Central memory CD8-positive, alpha-beta T cell (primary cell): ENCODE measurements around the gene ITFG1.
"Not testable (repeated sequence)": the region's sequence is repeated elsewhere in the genome, so short reads cannot be mapped to it uniquely, and the experiment has no call there.

Source experiments
- ATAC-seq: fragments of 150-1000 bp; cut with Tn5 transposase; replicated peaks from 2 replicates; pipeline ENCODE4 v1.10.0; 2022; ENCODE audit warnings: mild to moderate bottlenecking, moderate FRiP score, moderate number of reproducible peaks; ENCODE audit not compliant: poor library complexity, severe bottlenecking; ENCODE audit errors: extremely low read depth
- DNase-seq, 2 donors: peaks; one replicate each; pipeline ENCODE4 v3.0.0; 2021; ENCODE audit warnings: low spot score in 2 of 2
- H3K27ac Mint-ChIP-seq: one replicate; pipeline ENCODE4 v1.8.0; 2022; ENCODE audit warnings: low read depth, mild to moderate bottlenecking, moderate library complexity, mixed read lengths
- H3K27me3 Mint-ChIP-seq: one replicate; pipeline ENCODE4 v1.8.0; 2022; ENCODE audit warnings: mixed read lengths
- H3K36me3 Mint-ChIP-seq: one replicate; pipeline ENCODE4 v1.8.0; 2022; ENCODE audit warnings: mild to moderate bottlenecking, moderate library complexity, mixed read lengths; ENCODE audit not compliant: insufficient read depth
- H3K4me1 Mint-ChIP-seq: one replicate; pipeline ENCODE4 v1.8.0; 2022; ENCODE audit warnings: mixed read lengths
- H3K4me3 Mint-ChIP-seq: one replicate; pipeline ENCODE4 v1.8.0; 2022; ENCODE audit warnings: mild to moderate bottlenecking, moderate library complexity, mixed read lengths
- H3K9me3 Mint-ChIP-seq: one replicate; pipeline ENCODE4 v1.8.0; 2022; ENCODE audit warnings: mixed read lengths

ITFG1 gene

GRCh38 chr16:47175152-47175551, 285.7 kb downstream of the ITFG1 start:
- no peak for ATAC-seq
- no peak for DNase-seq
- H3K4me3 Mint-ChIP-seq = no peak overlapping the region
- no peak overlapping the region for H3K27ac Mint-ChIP-seq
- no peaks in the 10 kb centered on the region for H3K4me1 Mint-ChIP-seq
- H3K27me3 Mint-ChIP-seq = no peaks in the 10 kb centered on the region
- H3K36me3 Mint-ChIP-seq = peaks cover 3% of the 10 kb centered on the region
- no peaks in the 10 kb centered on the region for H3K9me3 Mint-ChIP-seq

DNA sequence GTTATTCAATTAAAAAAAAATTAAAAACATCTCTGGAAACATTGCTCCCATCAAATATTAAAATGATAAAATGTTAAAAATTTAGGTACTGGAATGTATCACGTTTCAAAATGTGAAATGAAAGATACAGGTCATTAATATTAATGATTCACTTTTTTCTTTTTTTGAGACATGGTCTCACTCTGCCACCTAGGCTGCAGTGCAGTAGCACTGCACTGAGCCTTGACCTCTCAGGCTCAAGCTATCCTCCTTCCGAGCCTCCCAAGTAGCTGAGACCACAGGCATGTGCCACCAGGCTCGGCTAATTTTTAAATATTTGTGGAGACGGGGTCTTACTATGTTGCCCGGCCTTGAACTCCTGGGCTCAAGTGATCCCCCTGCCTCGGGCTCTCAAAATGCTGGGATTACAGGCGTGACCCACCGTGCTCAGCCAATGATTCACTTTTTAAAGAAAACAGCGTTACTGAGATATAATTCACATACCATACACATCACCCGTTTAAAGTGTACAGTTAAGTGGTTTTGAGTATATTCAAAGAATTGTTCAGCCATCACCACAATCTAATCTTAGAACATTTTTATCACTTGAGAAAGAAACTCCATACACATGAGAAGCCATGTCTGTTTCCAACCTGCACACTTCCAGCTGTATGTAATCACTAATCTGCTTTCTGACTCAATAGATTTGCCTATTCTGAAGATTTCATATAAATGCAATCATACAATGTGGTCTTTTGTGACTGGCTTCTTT, 298.0 kb downstream of the ITFG1 start:
- no peaks in the 10 kb centered on the region for H3K9me3 Mint-ChIP-seq
- H3K4me1 Mint-ChIP-seq = no peaks in the 10 kb centered on the region
- H3K36me3 Mint-ChIP-seq = peaks cover 4% of the 10 kb centered on the region
- no peak overlapping the region for H3K27ac Mint-ChIP-seq
- no peak for DNase-seq
- H3K27me3 Mint-ChIP-seq = no peaks in the 10 kb centered on the region
- H3K4me3 Mint-ChIP-seq = no peak overlapping the region
- ATAC-seq = no peak

GRCh38 chr16:47161464-47161863, 299.4 kb downstream of the ITFG1 start:
- Mint-ChIP-seq H3K9me3 (no peaks in the 10 kb centered on the region), H3K36me3 (peaks cover 4% of the 10 kb centered on the region), H3K27ac (no peak overlapping the region), H3K27me3 (no peaks in the 10 kb centered on the region), H3K4me3 (no peak overlapping the region), H3K4me1 (no peaks in the 10 kb centered on the region)
- ATAC-seq = no peak
- no peak for DNase-seq

DNA sequence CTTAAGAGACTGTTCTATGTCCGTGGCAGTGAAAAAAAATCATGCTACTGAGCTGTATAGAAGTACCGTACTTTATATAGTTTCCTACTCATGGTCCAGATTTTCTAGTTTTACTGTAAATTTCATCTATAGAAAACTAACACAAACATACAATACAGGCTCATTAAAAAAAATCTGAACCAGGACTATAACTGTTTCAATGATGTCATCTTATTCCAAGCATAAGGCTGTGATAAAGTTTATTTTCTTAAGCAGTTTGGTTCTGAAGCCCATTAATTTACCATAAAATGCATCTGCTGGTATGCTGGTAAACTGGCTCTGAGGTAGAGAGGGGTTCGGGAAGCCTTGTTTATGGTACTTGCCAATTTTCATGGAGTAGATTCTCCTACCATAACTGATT, 300.4 kb downstream of the ITFG1 start:
- DNase-seq (no peak), ATAC-seq (no peak)
- Mint-ChIP-seq H3K4me3 (no peak overlapping the region), H3K27me3 (no peaks in the 10 kb centered on the region), H3K36me3 (peaks cover 6% of the 10 kb centered on the region), H3K9me3 (no peaks in the 10 kb centered on the region), H3K4me1 (no peaks in the 10 kb centered on the region), H3K27ac (no peak overlapping the region)

- Mint-ChIP-seq H3K9me3 (no peaks in the 10 kb centered on the region), H3K27me3 (no peaks in the 10 kb centered on the region), H3K4me3 (no peak overlapping the region), H3K36me3 (peaks cover 6% of the 10 kb centered on the region), H3K27ac (no peak overlapping the region), H3K4me1 (no peaks in the 10 kb centered on the region)
- DNase-seq (no peak), ATAC-seq (no peak)
Measured at GRCh38 chr16:47158992-47159391, 301.9 kb downstream of the ITFG1 start.

DNA sequence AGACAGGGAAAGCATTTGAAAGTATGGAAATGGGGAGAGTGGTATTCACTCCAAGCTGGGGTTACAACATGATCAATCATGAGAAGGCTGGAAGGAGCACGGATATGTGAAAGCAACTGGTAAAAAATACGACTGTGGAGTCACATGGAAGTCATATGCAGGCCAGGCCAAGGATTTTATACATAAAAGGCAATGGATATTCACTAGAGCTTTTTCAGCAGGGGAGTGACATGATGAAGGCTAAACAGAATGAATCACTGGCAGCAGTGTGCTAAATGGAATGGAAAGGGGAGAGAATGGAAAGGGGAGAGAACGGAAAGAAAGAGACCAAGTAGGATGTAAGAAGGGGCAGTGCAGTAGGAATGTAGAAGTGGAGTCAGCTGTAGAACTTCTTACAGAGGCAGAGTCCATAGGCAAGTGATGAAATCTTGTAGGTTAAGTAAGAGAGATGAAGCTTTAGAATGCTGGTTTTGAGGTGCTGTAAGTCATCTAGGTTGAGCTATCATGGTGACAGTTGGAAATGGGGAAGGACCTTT, 304.1 kb downstream of the ITFG1 start:
- H3K36me3 Mint-ChIP-seq = peaks cover 6% of the 10 kb centered on the region
- H3K4me3 Mint-ChIP-seq = no peak overlapping the region
- ATAC-seq (no peak), DNase-seq (no peak)
- no peak overlapping the region for H3K27ac Mint-ChIP-seq
- H3K27me3 Mint-ChIP-seq = no peaks in the 10 kb centered on the region
- H3K4me1 Mint-ChIP-seq = no peaks in the 10 kb centered on the region
- H3K9me3 Mint-ChIP-seq = peaks cover 5% of the 10 kb centered on the region

DNA sequence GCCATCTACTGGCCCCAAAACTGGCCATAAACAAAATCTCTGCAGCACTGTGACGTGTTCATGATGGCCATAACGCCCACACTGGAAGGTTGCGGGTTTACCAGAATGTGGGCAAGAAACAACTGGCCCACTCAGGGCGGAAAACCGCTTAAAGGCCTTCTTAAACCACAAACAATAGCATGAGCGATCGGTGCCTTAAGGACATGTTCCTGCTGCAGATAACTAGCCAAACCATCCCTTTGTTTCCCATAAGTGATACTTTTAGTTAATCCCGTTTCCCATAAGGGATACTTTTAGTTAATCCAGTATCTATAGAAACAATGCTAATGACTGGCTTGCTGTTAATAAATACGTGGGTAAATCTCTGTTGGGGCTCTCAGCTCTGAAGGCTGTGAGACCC, 308.4 kb downstream of the ITFG1 start:
- not testable (repeated sequence) for DNase-seq, H3K9me3 Mint-ChIP-seq, H3K36me3 Mint-ChIP-seq, H3K27ac Mint-ChIP-seq, ATAC-seq, H3K4me1 Mint-ChIP-seq, H3K27me3 Mint-ChIP-seq, H3K4me3 Mint-ChIP-seq

GRCh38 chr16:47150067-47150466, 310.8 kb downstream of the ITFG1 start:
- ATAC-seq = no peak
- Mint-ChIP-seq H3K36me3 (peaks cover 2% of the 10 kb centered on the region), H3K27me3 (peaks cover 4% of the 10 kb centered on the region), H3K9me3 (peaks cover 5% of the 10 kb centered on the region), H3K27ac (no peak overlapping the region), H3K4me1 (peaks cover 7% of the 10 kb centered on the region), H3K4me3 (no peak overlapping the region)
- no peak for DNase-seq

DNA sequence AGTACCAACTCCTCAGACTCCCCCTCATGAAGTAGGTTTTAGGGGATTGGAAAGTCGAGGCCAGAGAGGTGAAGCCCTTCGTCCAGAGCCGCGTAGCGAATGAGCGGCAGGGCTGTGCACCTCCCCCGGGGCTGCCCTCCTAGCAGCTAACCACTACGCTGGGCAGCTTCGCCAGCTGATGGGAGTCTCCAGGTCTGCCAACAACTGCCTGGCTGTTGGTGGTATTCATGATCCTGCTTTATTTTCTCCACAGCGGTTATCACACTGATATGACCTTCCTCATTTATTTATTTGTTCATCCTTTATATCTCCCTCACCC, 316.3 kb downstream of the ITFG1 start:
- ATAC-seq = no peak
- DNase-seq = no peak
- H3K27ac Mint-ChIP-seq = peak overlapping the region; percentile 87
- H3K36me3 Mint-ChIP-seq = peaks cover 8% of the 10 kb centered on the region
- H3K9me3 Mint-ChIP-seq = no peaks in the 10 kb centered on the region
- peak overlapping the region; percentile 78 for H3K4me3 Mint-ChIP-seq
- peaks cover 19% of the 10 kb centered on the region for H3K4me1 Mint-ChIP-seq
- H3K27me3 Mint-ChIP-seq = peaks cover 12% of the 10 kb centered on the region

DNA sequence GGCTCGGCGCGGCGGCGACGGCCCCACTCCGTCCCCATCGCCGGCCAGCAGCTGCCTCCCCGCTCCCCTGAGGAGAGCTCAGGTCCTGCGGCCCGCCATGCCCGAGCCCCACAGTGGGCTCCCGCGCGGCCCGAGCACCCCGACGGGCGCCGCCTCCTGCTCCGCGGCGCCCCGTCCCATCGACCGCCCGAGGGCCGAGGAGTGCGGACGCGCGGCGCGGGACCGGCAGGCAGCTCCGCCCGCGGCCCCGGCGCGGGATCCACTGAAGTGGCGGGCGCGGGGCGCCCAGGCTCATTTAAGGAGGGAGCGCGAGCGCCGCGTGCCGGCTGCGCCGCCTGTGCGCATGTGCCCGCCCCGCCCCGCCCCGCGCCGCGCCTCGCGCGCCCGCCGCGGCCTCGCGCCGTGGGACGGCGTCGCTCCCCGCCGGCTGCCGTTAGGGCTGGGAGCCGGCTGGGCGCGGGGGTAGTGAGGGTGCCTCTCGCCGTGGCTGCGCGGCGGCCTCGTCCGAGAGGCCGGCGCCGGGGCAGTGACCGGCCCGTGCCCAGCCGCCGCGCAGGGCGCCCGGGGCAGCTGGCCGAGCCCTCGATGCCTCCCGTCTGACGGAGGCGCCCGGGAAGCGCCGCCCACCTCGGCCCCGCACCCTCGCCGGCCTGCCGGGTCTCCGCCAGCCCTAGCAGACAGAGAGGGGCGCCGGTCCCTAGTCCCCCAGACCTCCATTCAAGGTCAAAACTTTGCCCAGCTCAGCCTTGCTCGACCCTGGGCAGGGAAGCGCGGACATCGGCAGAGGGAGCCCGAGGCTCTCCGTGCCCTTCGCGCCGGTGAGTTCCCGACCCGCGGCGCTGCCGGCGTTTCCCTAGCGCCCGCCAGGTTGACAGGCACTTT, 316.9 kb downstream of the ITFG1 start, which contains the start of gene NETO2:
Gene NETO2 (minus strand): TSS at position 269 of the 882 bp plus-strand sequence. CDS start 333 bp downstream, outside the sequence.
- Mint-ChIP-seq H3K9me3 (no peaks in the 10 kb centered on the region), H3K27me3 (peaks cover 12% of the 10 kb centered on the region), H3K27ac (peak within 1 kb of the TSS; percentile 87), H3K4me1 (peaks cover 19% of the 10 kb centered on the region), H3K36me3 (peaks cover 8% of the 10 kb centered on the region), H3K4me3 (peak within 1 kb of the TSS; percentile 78)
- DNase-seq = peak; percentile 34 to 38
- peak; percentile 70 for ATAC-seq

DNA sequence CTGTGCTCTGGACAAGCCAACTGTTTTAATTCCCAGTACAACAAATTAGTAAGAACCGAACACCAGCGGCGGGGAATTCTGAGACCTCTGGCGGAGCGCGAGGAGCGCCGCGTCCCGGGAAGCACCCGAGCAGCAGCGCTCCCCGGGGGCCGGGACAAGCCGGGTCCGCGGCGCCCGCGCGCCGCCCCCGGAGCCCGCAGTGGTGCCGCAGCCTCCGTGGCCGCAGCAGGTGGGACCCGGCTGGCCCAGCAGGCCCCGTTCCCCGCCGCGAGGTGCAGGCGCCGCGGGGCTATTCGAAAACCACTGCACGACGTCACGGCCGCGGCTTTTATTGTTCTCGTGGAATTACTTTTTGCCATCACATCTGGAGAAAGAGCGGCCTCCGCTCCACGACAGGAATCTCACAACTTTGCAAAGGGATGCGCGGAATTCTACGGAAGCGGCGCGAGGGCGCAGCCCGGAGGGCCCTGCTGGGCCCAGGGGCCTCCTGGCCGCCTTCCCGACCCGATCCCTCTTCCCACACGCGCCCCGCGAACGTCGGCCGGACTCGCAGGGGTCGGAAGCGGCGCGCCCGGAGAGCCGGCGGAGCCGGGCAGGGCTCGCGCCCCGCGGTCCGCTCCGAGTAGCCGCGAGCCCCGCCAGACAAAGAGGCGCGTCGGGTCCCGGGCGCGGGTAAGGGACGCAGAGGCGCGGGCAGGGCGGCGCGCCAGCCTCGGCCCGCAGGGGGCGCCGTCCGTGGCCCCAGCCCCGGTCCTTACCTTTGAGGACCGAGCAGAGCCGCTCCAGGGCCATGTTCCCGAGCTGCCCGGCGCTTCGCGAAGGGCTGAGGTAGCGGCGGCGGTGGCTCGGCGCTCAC, 317.8 kb downstream of the ITFG1 start:
- peak; percentile 67 for ATAC-seq
- peak; percentile 34 to 44 for DNase-seq
- peaks cover 8% of the 10 kb centered on the region for H3K36me3 Mint-ChIP-seq
- H3K27me3 Mint-ChIP-seq = peaks cover 12% of the 10 kb centered on the region
- no peaks in the 10 kb centered on the region for H3K9me3 Mint-ChIP-seq
- H3K4me1 Mint-ChIP-seq = peaks cover 19% of the 10 kb centered on the region
- peak overlapping the region; percentile 76 for H3K4me3 Mint-ChIP-seq
- H3K27ac Mint-ChIP-seq = no peak overlapping the region

DNA sequence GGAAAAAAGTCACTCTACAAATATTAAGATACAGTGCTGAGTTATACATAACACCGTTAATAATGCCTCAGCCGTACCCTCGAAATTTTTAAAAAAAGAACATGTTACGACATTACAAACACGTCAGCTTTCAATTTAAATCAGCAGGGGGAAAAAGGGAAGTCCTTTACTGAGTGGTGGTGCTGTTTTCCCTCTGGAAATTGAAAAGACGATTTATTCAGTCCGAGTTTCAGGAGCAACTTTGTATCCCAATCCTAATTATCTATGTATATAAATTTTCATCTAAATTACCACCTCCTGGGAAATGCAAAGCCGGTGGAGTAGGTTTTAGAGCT, 318.4 kb downstream of the ITFG1 start:
- H3K27me3 Mint-ChIP-seq = peaks cover 12% of the 10 kb centered on the region
- no peak for ATAC-seq
- DNase-seq = no peak
- H3K4me3 Mint-ChIP-seq = peak overlapping the region; percentile 76
- peaks cover 8% of the 10 kb centered on the region for H3K36me3 Mint-ChIP-seq
- H3K9me3 Mint-ChIP-seq = no peaks in the 10 kb centered on the region
- H3K27ac Mint-ChIP-seq = no peak overlapping the region
- H3K4me1 Mint-ChIP-seq = peaks cover 19% of the 10 kb centered on the region
